SK-N-MC (cell line): ENCODE results near the gene MAPK13.

Source experiments
- EZH2 ChIP-seq: fragments of 200-600 bp; sonication (generic); IDR thresholded peaks from one replicate; pipeline ENCODE4 v1.6.1; 2017; ENCODE audit warnings: antibody characterized with exemption
- FOXP2 ChIP-seq: optimal IDR thresholded peaks from 2 replicates; pipeline ENCODE3; 2011; ENCODE audit warnings: mild to moderate bottlenecking, moderate library complexity; ENCODE audit not compliant: insufficient read depth; ENCODE audit errors: extremely low read length, control extremely low read depth
- POLR2AphosphoS5 ChIP-seq: IDR thresholded peaks from 2 replicates; pipeline ENCODE4 v1.6.1; 2012; ENCODE audit warnings: mild to moderate bottlenecking, low read depth, low read length, borderline replicate concordance

DNA sequence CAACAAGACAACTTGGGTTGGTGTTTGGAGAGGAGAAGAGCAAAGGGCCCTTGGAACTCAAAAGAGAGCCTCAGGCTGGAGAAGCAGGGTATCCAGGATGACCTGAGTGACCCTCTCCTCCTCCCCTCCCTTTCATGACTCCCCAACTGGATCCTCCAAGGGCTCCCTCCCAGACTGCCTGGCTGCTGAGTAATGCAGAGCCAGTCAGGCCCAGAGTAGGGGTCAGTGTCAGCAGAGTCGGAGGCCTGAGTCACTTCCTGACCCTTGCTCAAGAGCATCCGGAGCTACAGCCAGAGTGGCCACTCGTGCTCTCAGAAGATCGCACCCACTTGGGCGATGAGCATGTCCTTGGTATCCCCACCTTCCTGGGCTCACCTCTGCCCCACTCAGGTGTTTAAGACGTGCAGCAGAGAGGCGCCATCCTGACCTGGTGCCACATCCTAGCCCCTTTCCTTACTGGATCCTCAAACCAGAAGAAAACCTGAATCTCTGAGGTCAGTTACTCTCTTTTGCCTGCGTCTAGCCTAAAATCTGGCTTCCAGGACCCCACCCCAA is 2.8 kb upstream of the MAPK13 start:
- no peak for TF ChIP-seq EZH2
- no peak for TF ChIP-seq POLR2AphosphoS5
- no peak for TF ChIP-seq FOXP2
